ENCODE results near the gene MAN2A2. TPM values are rescaled to one million over a fixed set of nuclear protein-coding genes. Genes with fewer than 3 reads are reported as not detected.

MAN2A2 gene
- total and polyA plus RNA-seq, 8 donors, result 2.9 to 286 (median 46.7) TPM

- DNase-seq, result no peak
- H3K9me3 ChIP-seq, result no peaks in the 10 kb centered on the region
- WGBS, 5 donors, result 92 to 95% (median 93%) methylated on average over 7 of the region's 7 CpGs
- H3K27ac ChIP-seq, result no peak overlapping the region
- no peaks in the 10 kb centered on the region for H3K27me3 ChIP-seq
- H3K4me1 ChIP-seq, result no peaks in the 10 kb centered on the region
- TF ChIP-seq POLR2AphosphoS5 (IDR thresholded peaks at IDR 0.05) (no peak), EP300 (IDR thresholded peaks at IDR 0.05) (no peak)
- H3K4me3 ChIP-seq, result no peak overlapping the region
- H3K36me3 ChIP-seq, result peaks cover 17 to 80% (median 42%) of the 10 kb centered on the region in 4 donors
- intact Hi-C loops (cut with DNase I; ENCODE audit: low total_unique reads), result no loop called here
Observed at GRCh38 chr15:90970274-90970673, 67.2 kb downstream of the MAN2A2 start.

- Histone ChIP-seq H3K9me3 (no peaks in the 10 kb centered on the region), H3K36me3 (peaks cover 14 to 78% (median 26%) of the 10 kb centered on the region in 4 donors), H3K4me1 (no peaks in the 10 kb centered on the region), H3K4me3 (no peak overlapping the region), H3K27me3 (no peaks in the 10 kb centered on the region), H3K27ac (no peak overlapping the region)
- 87 to 98% (median 95%) methylated on average over 5 of the region's 5 CpGs for WGBS, 5 donors
- no peak for DNase-seq
- intact Hi-C loops (cut with DNase I; ENCODE audit: low total_unique reads), result no loop called here
- TF ChIP-seq POLR2A (IDR thresholded peaks at IDR 0.05), result no peak
- no peak for TF ChIP-seq CTCF (IDR thresholded peaks at IDR 0.05)
- TF ChIP-seq EP300 (IDR thresholded peaks at IDR 0.05), result no peak
- no peak for TF ChIP-seq POLR2AphosphoS5 (IDR thresholded peaks at IDR 0.05)
Observed at GRCh38 chr15:90972133-90972532, 69.0 kb downstream of the MAN2A2 start.

Small RNA genes lying within 50 kb of the gene (small RNA-seq; reads per million reads assigned to genes)
- 0 reads per million in 4 donors for gene RN7SL363P

Other genes with a start within 250 kb of the MAN2A2 start
- gene BLM, start 186.0 kb upstream of the MAN2A2 start, total RNA-seq, result 10 to 100 TPM in 1 of 5 donors, 1 to 10 TPM in 4; 1.8 to 10.5 (median 4.6) TPM
- gene BLM, start 186.0 kb upstream of the MAN2A2 start, polyA plus RNA-seq, result 1 to 10 TPM; 1.1 to 2.9 (median 2.3) TPM
- gene FURIN, start 34.7 kb upstream of the MAN2A2 start, total RNA-seq, result 10 to 100 TPM; 32.7 to 81.1 (median 56.4) TPM
- gene FURIN, start 34.7 kb upstream of the MAN2A2 start, polyA plus RNA-seq, result 10 to 100 TPM; 13.7 to 26.3 (median 21.0) TPM
- gene FES, start 18.8 kb upstream of the MAN2A2 start, total RNA-seq, result 10 to 100 TPM; 13.8 to 49.1 (median 25.1) TPM
- 10 to 100 TPM in 1 of 3 donors, 1 to 10 TPM in 2; 8.0 to 11.8 (median 8.9) TPM for gene FES, start 18.8 kb upstream of the MAN2A2 start, polyA plus RNA-seq
- gene HDDC3, start 29.2 kb downstream of the MAN2A2 start, total RNA-seq, result 10 to 100 TPM in 3 of 5 donors, not detected in 2; 12.1 to 19.6 (median 12.1) TPM
- 10 to 100 TPM; 18.8 to 22.1 (median 19.8) TPM for gene HDDC3, start 29.2 kb downstream of the MAN2A2 start, polyA plus RNA-seq
- gene UNC45A, start 32.0 kb downstream of the MAN2A2 start, total RNA-seq, result 10 to 100 TPM; 28.0 to 63.8 (median 45.0) TPM
- gene UNC45A, start 32.0 kb downstream of the MAN2A2 start, polyA plus RNA-seq, result 10 to 100 TPM; 35.7 to 62.7 (median 40.9) TPM
- 10 to 100 TPM in 2 of 5 donors, 1 to 10 TPM in 3; 2.2 to 98.5 (median 8.8) TPM for gene RCCD1, start 51.6 kb downstream of the MAN2A2 start, total RNA-seq
- 10 to 100 TPM in 1 of 3 donors, 1 to 10 TPM in 2; 6.1 to 11.3 (median 6.7) TPM for gene RCCD1, start 51.6 kb downstream of the MAN2A2 start, polyA plus RNA-seq
- gene PRC1, start 91.2 kb downstream of the MAN2A2 start, total RNA-seq, result 10 to 100 TPM in 4 of 5 donors, 1 to 10 TPM in 1; 8.2 to 60.7 (median 25.8) TPM
- 10 to 100 TPM in 2 of 3 donors, 1 to 10 TPM in 1; 9.0 to 33.5 (median 16.8) TPM for gene PRC1, start 91.2 kb downstream of the MAN2A2 start, polyA plus RNA-seq
- gene VPS33B, start 119.3 kb downstream of the MAN2A2 start, total RNA-seq, result 10 to 100 TPM in 2 of 5 donors, 1 to 10 TPM in 3; 1.2 to 23.2 (median 7.5) TPM
- 10 to 100 TPM; 12.6 to 13.0 (median 12.6) TPM for gene VPS33B, start 119.3 kb downstream of the MAN2A2 start, polyA plus RNA-seq
- 1 to 10 TPM in 1 of 5 donors, under 1 TPM in 2, not detected in 2; 0.14 to 1.7 (median 0.45) TPM for gene SV2B, start 197.0 kb downstream of the MAN2A2 start, total RNA-seq
- gene SV2B, start 197.0 kb downstream of the MAN2A2 start, polyA plus RNA-seq, result under 1 TPM in 2 of 3 donors, not detected in 1; 0.06 to 0.23 TPM

Data from stomach (tissue), 9 donors.